Tongue (tissue), 2 donors: ENCODE data around the gene L1TD1. TPM values are rescaled to one million over a fixed set of nuclear protein-coding genes. Genes with fewer than 3 reads are reported as not detected.
"Not testable (repeated sequence)": the region's sequence is repeated elsewhere in the genome, so short reads cannot be mapped to it uniquely, and the experiment has no call there.

Experiments
- DNase-seq: peaks from one replicate; pipeline ENCODE4 v3.0.0-alpha.2; 2015
- total RNA-seq: library from RNA; depleted of rRNA; stranded (reverse); fragments of >200 nt; gene quantifications from one replicate; pipeline ENCODE4 v1.2.3, GENCODE V29; 2014

Gene L1TD1
- total RNA-seq, 1 donor from 2014 or later: 0.41 TPM

DNA sequence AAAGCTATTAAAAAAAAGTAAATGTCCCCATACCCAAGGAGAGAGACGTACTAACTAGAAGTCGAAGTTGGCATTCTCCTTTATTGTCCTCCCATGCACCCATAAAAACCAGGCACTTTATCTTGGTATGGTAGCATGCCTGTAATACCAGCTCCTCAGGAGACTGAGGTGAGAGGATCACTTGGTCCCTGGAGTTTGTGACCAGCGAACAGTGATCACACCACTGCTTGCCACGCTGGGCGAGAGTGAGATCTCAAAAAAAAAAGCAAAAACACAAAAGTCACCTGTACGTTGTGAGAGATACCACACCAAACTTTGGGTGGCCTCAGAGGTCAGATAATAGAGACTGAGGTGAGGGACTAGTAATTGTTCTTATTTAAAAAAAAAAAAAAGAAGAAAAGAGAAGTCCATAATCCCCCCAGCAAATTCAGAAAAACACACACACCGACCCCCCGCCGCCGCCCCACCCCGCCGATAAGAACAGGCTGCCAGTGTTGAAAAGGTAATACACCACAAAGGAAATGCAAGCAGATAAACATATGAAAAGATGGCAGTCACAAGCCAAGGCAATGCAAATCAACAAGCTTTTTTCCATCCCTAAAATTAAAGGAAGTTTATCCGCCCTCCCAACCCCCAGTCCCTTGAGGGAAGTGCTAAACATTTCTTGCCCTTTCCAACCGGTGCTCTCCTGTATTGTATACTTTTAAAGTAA, 3.6 kb downstream of the L1TD1 start:
- no peak for DNase-seq

DNA sequence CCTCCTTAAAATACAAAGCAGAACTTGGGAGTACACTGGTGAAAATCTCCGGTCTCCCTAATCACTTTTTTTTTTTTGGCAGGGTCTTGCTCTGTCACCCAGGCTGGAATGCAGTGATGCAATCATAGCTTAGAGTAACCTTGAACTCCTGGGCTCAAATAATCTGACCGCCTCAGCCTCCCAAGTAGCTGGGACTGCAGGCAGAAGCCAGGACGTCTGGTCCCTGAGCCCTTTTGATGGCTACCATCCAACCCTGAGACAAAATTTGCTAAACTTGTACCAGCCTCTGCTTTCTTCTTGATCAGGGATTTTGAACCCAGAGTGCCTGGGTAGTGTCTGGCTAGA, 4.1 kb downstream of the L1TD1 start:
- no peak for DNase-seq

DNA sequence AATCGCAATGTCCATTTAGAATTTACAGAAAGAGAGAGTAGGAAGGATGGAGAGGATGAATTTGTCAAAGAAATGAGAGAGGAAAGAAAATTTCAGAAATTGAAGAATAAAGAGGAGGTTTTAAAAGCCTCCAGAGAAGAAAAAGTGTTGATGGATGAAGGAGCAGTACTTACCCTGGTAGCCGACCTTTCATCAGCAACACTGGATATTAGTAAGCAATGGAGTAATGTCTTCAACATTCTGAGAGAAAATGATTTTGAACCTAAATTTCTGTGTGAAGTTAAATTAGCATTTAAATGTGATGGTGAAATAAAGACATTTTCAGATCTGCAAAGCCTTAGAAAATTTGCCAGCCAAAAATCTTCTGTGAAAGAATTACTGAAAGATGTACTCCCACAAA, 12.5 kb downstream of the L1TD1 start:
- DNase-seq: no peak

DNA sequence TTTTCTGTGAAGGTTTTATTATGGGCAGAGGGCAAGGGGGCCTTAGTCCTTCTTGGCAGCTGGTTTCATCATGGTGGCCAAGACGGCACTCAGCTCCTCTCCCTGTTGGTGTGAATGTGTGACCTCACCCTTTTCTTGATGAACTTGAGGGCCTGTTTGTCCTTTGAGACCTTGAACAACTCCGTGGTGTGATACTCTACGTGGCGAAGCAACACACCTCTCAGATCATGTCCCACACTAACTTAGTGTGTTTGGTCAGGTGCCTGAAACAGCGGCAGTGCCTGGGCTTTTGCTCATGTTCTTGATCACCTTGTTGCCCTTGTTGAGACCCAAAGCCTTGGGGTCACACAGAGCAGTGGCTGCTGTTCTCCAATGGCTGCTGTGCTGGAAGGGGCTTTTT, 13.4 kb downstream of the L1TD1 start:
- no peak for DNase-seq

DNA sequence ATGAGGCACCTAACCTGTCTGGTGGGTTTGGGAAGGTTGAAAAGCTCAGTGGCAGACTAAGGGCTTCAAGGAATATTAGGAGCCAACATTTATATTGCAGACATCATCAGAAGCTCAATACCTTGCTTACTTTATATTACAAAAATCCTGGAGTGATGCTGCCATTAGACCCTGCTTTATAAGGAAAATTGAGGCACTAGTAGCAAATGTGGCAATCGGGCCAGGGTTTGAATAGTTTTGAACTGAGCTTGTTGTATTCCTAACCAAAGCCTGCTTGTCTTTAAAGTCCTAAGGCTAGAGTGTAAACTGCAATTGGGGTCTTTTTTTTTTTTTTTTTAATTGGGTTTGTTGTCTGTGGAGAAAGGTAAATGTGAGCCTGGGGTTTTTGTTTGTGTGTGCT, 14.3 kb downstream of the L1TD1 start:
- no peak for DNase-seq

DNA sequence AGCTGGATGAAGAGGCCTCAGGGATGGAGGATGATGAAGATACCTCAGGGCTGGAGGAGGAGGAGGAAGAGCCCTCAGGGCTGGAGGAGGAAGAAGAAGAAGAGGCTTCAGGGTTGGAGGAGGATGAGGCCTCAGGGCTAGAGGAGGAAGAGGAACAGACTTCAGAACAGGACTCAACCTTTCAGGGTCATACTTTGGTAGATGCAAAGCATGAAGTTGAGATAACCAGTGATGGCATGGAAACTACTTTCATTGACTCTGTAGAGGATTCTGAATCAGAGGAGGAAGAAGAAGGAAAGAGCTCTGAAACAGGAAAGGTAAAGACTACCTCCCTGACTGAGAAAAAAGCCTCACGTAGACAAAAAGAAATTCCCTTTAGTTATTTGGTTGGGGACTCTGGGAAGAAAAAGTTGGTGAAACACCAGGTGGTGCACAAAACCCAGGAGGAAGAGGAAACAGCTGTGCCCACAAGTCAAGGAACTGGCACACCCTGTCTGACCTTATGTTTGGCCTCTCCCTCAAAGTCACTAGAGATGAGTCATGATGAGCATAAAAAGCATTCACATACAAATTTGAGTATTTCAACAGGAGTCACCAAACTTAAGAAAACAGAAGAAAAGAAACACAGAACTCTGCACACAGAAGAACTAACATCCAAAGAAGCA, 15.4 kb downstream of the L1TD1 start:
- no peak for DNase-seq

DNA sequence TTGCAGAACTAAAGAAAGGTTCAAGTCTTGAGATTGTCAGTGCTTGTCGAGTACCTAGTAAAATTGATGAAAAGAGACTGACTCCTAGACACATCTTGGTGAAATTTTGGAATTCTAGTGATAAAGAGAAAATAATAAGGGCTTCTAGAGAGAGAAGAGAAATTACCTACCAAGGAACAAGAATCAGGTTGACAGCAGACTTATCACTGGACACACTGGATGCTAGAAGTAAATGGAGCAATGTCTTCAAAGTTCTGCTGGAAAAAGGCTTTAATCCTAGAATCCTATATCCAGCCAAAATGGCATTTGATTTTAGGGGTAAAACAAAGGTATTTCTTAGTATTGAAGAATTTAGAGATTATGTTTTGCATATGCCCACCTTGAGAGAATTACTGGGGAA, 16.3 kb downstream of the L1TD1 start:
- no peak for DNase-seq

DNA sequence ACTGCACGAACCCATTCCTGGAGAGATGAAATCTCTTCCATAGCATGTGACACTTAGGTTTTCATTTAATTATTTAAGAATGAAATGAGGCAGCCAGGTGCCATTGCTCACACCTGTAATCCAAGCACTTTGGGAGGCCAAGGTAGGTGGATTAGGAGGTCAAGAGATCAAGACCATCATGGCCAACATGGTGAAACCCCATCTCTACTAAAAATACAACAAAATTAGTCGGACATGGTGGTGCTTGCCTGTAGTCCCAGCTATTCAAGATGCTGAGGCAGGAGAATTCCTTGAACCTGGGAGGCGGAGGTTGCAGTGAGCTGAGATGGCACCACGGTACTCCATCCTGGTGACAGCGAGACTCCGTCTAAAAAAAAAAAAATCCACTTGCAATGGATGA, 17.8 kb downstream of the L1TD1 start:
- no peak for DNase-seq

DNA sequence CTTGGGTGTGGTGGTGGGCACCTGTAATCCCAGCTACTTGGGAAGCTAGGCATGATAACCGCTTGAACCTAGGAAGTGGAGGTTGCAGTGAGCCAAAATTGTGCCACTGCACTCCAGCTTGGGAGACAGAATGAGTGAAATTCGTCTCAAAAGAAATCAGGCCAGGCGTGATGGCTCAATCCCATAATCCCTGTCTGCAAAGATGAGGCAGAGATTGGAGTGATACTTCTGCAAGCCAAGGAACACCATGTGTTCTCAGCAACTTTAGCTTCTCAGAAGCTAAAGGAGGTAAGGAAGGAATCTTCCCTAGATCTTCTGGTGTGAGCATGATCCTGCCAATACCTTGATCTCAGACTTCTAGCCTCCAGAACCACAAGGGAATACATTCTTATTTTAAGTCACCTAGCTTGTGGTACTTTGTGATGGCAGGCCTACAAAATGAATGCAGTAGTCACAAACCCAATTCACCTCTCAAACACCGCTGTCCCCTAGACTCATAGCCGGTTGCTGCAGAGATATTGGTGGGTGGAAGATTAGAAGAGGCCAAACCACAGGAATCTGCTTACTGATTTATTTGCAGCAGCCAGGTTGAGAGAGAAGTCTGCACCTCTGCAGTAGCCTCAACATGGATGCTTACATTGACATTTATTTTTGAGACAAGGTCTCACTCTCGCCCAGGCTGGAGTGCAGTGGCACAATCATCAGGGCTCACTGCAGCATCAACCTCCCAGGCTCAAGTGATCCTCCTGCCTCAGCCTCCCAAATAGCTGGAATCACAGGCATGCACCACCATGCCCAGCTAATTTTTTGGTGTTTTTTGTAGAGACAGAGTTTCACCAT, 18.6 kb downstream of the L1TD1 start:
- DNase-seq: no peak

DNA sequence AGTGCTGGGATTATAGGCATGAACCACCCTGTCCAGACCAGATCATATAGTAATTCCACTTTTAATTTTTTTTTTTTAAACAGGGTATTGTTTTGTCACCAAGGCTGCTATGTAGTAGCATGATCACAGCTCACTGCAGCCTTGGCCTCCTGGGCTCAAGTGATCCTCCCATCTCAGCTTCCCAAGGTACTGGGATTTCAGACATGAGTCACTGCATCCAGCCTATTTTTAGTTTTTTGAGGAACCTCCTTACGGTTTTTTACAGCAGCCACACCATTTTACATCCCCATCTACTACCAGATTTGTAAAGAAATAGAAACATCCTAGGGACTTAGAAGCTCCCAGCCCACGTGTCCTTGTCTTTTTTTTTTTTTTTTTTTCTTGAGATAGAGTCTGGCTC, 24.0 kb downstream of the L1TD1 start:
- DNase-seq: no peak

DNA sequence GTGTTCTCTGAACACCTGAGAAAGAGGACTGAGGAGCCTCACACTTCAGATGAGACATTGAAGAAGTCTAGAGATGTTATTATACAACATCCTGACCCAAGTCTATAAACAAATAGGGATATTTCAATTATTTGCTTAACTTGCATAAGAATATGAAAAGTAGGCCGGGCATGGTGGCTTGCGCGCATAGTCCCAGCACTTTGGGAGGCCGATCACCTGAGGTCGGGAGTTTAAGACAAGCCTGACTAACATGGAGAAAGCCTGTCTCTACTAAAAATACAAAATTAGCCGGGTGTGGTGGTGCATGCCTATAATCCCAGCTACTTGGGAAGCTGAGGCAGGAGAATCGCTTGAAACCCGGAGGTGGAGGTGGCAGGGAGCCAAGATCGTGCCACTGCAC, 25.8 kb downstream of the L1TD1 start:
- DNase-seq: not testable (repeated sequence)

DNA sequence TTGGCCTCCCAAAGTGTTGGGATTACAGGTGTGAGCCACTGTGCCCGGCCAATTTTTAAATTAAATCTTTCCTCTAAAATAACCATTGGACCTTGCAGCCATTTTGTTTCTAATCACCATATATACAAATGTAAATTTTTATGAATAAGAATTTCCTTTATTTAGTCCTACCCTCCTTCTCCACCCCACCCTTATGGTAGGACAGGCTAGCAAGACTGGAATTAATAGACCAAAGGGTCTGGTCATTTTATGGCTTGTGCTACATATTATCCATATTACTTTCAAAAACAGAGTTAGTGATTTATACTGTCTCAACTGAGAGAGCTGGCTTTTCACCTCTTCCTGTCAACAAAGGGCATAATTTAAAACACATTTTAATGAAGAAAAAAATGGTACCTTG, 26.5 kb downstream of the L1TD1 start:
- DNase-seq: no peak

DNA sequence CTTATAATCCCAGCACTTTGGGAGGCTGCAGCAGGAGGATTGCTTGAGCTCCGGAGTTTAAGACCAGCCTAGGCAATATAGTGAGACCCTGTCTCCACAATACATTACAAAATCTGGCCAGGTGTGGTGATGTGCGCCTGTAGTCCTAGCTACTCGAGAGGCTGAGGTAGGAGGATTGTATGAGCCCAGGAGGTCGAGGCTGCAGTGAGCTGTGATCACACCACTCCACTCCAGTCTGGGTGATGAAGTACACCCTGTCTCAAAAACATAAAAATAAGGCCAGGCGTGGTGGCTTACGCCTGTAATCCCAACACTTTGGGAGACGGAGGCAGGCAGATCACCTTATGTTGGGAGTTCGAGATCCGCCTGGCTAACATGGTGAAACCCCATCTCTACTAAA, 27.7 kb downstream of the L1TD1 start:
- no peak for DNase-seq

DNA sequence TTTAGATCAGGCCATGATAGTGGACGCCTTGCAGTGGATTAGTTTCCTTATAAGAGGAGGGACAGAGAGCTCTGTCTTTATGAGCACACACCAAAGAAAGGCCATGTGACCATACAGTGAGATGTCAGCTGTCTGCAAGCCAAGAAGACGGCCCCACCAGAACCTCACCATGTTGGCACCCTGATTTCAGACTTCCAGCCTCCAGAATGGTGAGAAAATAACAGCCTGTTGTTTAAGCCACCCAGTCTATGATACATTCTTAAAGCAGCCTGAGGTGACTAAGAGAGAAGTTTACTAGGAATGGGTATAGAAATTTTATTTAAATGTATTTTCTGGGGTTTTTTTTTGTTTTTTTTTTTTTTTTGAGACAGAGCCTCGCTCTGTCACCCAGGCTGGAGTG, 29.5 kb downstream of the L1TD1 start:
- DNase-seq: no peak

DNA sequence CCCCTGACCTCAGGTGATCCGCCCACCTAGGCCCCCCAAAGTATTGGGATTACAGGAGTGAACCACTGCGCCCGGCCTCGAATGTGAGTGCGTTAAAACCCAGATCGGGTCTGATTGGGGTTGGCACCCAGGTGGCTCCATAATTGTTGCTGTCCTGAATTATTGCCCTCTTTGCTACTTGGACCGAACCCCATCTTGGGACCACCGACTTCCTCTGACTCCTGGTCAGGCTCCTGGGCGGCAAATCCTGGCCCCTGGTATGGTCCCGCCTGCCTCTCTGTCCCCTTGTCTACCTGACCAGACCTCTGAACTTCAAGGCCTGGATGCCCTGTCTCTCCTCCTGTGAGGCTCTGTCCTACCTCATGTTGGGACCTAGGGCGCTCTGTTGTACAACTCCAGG, 32.8 kb downstream of the L1TD1 start:
- no peak for DNase-seq

DNA sequence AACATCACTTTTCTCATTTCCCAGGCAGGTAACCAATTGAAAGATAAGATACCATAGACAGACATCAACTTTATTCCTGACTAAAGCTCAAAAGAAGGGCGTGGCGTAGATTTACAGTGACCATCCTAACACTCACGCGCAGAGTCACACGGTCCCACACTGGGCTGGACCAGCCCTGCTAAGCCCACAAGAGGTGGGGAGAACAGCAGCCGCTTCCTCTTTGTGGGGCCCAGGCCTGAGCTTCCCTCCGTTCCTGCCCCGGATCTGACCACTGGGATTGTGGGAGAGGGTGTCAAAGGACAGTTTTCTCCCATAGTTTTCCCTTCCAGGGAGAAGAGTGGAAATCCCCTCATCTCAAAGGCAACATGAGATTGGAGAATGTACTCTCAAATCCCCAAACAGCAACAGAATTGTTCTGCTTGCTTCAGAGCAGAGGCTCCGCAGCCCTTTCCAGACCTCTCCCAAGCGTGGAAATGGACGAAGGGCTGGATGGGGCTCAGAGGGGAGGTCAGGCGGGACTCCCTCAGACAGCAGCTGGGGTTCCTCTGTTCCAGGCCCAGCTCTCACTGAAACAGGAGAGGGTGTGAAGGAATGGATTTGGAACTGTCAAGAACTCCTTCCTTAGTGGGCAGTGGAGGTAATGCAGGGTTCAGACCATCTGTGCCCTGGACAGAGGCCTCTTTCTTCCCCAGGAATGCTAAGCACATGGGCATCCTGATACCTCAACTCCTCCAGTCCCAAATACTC, 33.7 kb downstream of the L1TD1 start:
- DNase-seq: peak; percentile 76

DNA sequence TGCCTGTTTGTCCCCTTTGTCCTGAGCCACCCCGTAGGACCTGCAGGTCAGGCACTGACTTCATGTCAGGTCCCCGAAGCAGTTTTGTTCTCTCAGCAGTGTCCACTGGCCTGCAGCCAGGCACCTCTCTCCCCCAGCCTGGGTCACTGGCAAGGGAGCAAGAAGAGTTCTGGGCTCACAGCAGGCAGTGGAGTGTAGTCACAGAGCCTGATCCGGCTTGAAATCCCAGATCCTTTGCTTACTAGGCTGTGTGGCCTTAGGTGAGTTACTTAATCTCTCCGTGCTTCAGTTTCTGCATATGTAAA, 34.2 kb downstream of the L1TD1 start:
- DNase-seq: peak; percentile 40

DNA sequence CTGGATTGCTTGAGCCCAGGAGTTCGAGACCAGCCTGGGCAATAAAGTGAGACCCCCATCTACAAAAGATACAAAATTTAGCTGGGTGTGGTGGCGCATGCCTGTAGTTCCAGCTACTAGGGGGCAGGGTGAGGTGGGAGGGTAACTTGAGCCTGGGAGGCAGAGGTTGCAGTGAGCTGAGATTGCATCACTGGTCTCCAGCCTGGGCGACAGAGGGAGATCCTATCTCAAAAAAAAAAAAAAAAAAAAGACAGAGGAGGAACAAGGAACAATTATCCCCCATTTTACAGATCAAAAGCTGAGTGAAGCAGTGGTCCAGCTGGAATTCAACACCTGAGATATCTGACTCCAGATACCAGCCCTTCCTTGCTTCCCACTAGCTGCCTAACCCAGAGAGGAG, 34.8 kb downstream of the L1TD1 start:
- no peak for DNase-seq

DNA sequence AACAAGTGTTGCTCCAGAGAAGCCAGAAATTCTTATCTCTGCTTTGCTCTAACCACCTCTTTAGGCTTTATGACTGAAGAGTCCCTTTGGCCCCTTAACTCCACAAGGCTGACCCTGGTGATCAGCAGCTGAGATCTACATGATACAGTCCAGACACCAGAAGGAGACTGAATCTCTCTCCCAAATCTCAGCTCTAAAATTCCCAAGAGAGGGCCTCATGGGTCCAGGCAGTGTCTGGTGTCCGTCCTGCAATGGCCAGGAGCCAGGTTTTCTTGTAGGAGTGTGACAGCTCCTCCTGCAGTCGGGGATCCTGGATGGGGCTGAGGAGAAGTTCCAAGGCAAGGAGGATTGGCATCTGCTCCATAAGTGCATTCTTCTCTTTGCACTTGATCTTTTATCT, 35.3 kb downstream of the L1TD1 start:
- DNase-seq: peak; percentile 39

DNA sequence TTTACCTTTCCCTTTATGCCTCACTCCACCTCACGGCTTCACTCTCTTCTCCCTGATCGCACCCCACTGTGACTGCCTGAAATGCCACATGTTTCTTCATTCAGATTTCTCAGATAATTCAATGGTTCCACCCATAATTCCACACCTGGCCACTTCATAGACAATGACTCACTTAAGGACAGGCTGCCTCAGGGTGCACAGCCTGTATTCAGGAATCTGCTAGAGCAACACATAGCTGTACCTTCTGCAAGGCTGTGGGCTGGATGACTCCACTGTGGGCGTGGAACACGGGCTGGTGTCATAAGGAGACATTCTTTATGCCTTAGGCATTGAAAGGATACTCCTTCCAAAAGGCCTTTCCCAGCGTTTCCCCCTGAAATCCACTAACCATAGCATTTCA, 36.1 kb downstream of the L1TD1 start:
- no peak for DNase-seq

DNA sequence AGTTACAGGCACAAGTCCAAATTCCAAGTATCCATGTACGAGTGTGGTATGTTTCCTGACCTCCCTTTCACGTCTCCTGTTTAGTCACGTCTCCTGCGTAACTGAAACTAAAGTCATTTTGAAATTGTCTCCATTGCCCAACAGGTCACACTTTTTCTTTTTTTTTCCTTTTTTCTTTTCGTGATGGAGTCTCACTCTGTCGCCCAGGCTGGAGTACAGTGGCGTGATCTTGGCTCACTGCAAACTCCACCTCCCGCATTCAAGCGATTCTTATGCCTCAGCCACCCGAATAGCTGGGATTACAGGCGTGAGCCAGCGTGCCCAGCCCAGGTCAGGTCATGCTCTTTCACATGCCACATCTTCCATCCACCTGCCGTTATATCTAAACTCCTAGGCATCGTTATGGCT, 38.2 kb downstream of the L1TD1 start:
- peak; percentile 65 for DNase-seq

DNA sequence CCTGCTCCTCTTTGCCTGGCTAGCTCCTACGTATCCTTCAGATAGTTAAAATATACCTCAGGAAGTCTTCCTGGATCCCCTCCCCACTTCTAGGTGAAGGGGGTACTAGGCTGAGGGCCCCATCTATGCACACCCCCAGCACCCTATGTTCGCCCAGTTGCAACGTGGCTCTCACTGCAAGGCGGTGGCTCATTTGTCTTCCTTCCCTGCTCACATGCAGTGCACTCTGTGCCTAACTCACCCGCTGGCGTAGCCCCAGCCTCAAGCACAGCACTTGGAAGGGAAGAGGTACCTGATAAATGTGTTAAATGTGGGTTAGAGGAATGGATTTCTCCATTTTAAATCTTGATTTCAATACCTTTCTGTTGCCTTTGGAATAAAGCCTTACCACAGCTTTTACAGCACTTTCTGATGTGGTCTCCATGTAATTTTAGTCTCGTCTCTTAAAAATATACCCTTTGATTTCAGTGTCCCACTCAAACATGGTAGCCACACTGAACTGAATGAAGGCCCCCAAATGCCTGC, 39.3 kb downstream of the L1TD1 start:
- DNase-seq: no peak

DNA sequence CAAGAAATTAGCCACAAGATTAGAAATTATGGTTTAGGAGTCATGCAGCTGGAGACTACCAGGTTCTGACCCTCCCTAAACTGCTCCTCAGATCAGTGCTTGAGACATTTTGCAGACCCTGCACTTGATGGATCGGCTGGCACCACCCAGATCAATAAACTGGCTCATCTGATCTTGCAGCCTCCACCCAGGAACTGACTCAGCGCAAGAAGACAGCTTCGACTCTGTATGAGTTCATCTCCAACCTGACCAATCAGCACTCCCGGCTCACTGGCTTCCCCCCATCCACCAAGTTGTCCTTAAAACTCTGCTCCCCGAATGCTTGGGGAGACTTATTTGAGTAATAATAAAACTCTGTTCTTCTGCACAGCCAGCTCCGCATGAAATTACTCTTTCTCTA, 40.0 kb downstream of the L1TD1 start:
- no peak for DNase-seq
